Spleen (tissue), 11 donors: ENCODE results near the gene PTPRK. TPM values are rescaled to one million over a fixed set of nuclear protein-coding genes. Genes with fewer than 3 reads are reported as not detected.

Experiments
- DNase-seq: peaks from one replicate; pipeline ENCODE4 v3.0.0-alpha.2; 2020
- H3K27ac ChIP-seq, 8 donors: fragments of 200-600 bp; sonication (generic) in 7 of 8; 1 replicate in 4 of 8; 2 replicates in 4 of 8; pipeline versions ENCODE4 v1.5.0 to v1.8.0; 2016 to 2021; ENCODE audit warnings: inconsistent platforms in 4 of 8, mild to moderate bottlenecking in 4 of 8, moderate library complexity in 1 of 8
- H3K27me3 ChIP-seq, 7 donors: fragments of 200-600 bp; sonication (generic) in 6 of 7; replicated peaks in 1 of 7; 1 replicate in 4 of 7; 2 replicates in 3 of 7; pipeline versions ENCODE4 v1.5.0 to v1.8.0; 2016 to 2021; ENCODE audit warnings: inconsistent platforms in 3 of 7, mild to moderate bottlenecking in 1 of 7
- H3K36me3 ChIP-seq, 6 donors: fragments of 200-600 bp; sonication (generic) in 5 of 6; 1 replicate in 4 of 6; 2 replicates in 2 of 6; pipeline versions ENCODE4 v1.5.0 to v1.8.0; 2016 to 2021; ENCODE audit warnings: inconsistent platforms in 2 of 6
- H3K4me1 ChIP-seq, 6 donors: fragments of 200-600 bp; sonication (generic) in 5 of 6; 1 replicate in 3 of 6; 2 replicates in 3 of 6; pipeline versions ENCODE4 v1.5.0 to v1.8.0; 2016 to 2021; ENCODE audit warnings: inconsistent platforms in 3 of 6
- H3K4me3 ChIP-seq, 8 donors: fragments of 200-600 bp; sonication (generic) in 7 of 8; 1 replicate in 4 of 8; 2 replicates in 4 of 8; pipeline versions ENCODE4 v1.5.0 to v1.8.0; 2016 to 2021; ENCODE audit warnings: inconsistent platforms in 4 of 8, mild to moderate bottlenecking in 4 of 8, moderate library complexity in 2 of 8
- H3K9me3 ChIP-seq, 8 donors: fragments of 200-600 bp; sonication (generic) in 7 of 8; 1 replicate in 4 of 8; 2 replicates in 4 of 8; pipeline versions ENCODE4 v1.5.0 to v1.8.0; 2016 to 2021; ENCODE audit warnings: inconsistent platforms in 4 of 8
- POLR2A ChIP-seq, 3 donors: fragments of 450-650 bp; IDR thresholded peaks; one replicate each; pipeline ENCODE4 v1.5.1; 2017; ENCODE audit warnings: antibody characterized with exemption in 3 of 3, mild to moderate bottlenecking in 1 of 3
- POLR2AphosphoS5 ChIP-seq, 3 donors: sonication (generic); formaldehyde crosslinking; IDR thresholded peaks; one replicate each; pipeline ENCODE4 v1.5.1; 2017; ENCODE audit warnings: antibody characterized with exemption in 3 of 3
- WGBS, 5 donors: extraction: QIAGEN DNeasy Blood & Tissue Kit in 3 of 5; methylation state at CpG; one replicate each; pipeline versions ENCODE4 v1.1.5 to v1.1.7; 2013 to 2018; 5-methylcytosine and 5-hydroxymethylcytosine counted together
- intact Hi-C: fragments of 100-400 bp; cut with DNase I; formaldehyde crosslinking; loops from one replicate; pipeline ENCODE4 v1.15.0; 2023; ENCODE audit warnings: low total_unique reads
- polyA plus RNA-seq, 3 donors: library from polyadenylated mRNA; stranded (reverse); fragments of 200-250 nt; gene quantifications; one replicate each; pipeline ENCODE4 v1.2.1, GENCODE V29; 2013
- total RNA-seq, 7 donors: library from RNA; depleted of rRNA in 3 of 7; stranded (reverse); fragments of >200 nt in 3 of 7; fragmentation: NEBNext Ultra II Directional in 4 of 7; extraction: Animal tissue kit (Norgen Biotek cat#: 25700) in 4 of 7; gene quantifications; one replicate each; pipeline versions ENCODE4 v1.1.0 to v1.2.1, GENCODE V29; 2016 to 2021
- TF ChIP-seq, protein P1 (sequence below), 11 experiments: fragments of 200-600 bp in 7 of 11; fragments of 450-650 bp in 4 of 11; sonication (generic) in 4 of 11; IDR thresholded peaks in 8 of 11; conservative IDR thresholded peaks in 3 of 11; 1 replicate in 7 of 11; 2 replicates in 4 of 11; pipeline versions ENCODE4 v1.4.0 to v1.8.0; 2016 to 2021; ENCODE audit warnings: antibody characterized with exemption in 11 of 11, inconsistent platforms in 4 of 11, mild to moderate bottlenecking in 1 of 11
- donor health status: healthy with polysubstance abuse.
- donor health status: DM: no; HTN: no; CAD: no; lungs with moderate emphysema.
- donor health status: DM: no; HTN: no; CAD: no.
- donor health status: Bipolar disorder and iron deficiency.
- donor health status: healthy.
- donor health status: DM: no; HTN: no; CAD: no.
- donor health status: DM: yes; HTN: yes; CAD: no.

Gene PTPRK
- total and polyA plus RNA-seq, 10 donors = 3.3 to 67.8 (median 34.0) TPM

DNA sequence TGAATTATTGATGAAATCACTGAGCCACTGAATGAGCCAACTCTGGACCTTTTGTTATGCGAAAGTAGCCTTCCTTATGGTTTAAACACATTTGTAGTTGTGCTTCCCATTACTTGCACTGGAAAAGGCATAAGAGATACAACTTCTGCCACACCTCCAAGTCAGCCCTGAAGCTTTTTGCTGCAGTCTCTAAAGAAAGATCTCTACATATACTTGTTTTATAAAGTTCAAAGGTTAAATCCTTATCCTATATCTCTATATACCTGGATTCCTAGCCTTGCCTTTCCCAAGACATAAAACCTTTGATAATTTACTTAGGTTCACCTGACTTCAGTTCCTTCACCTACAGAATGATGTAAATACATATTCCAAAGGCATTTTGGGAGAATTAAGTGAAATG is 132.0 kb downstream of the PTPRK start:
- H3K27ac ChIP-seq = no peak overlapping the region
- H3K4me1 ChIP-seq = no peaks in the 10 kb centered on the region
- no peaks in the 10 kb centered on the region for H3K36me3 ChIP-seq
- no peaks in the 10 kb centered on the region for H3K9me3 ChIP-seq
- no peaks in the 10 kb centered on the region for H3K27me3 ChIP-seq
- intact Hi-C loops = no loop called here
- no peak overlapping the region for H3K4me3 ChIP-seq
- 0% methylated on average over 1 of the region's 1 CpG for WGBS, 5 donors
- no peak for DNase-seq
- TF ChIP-seq, protein P1, sequence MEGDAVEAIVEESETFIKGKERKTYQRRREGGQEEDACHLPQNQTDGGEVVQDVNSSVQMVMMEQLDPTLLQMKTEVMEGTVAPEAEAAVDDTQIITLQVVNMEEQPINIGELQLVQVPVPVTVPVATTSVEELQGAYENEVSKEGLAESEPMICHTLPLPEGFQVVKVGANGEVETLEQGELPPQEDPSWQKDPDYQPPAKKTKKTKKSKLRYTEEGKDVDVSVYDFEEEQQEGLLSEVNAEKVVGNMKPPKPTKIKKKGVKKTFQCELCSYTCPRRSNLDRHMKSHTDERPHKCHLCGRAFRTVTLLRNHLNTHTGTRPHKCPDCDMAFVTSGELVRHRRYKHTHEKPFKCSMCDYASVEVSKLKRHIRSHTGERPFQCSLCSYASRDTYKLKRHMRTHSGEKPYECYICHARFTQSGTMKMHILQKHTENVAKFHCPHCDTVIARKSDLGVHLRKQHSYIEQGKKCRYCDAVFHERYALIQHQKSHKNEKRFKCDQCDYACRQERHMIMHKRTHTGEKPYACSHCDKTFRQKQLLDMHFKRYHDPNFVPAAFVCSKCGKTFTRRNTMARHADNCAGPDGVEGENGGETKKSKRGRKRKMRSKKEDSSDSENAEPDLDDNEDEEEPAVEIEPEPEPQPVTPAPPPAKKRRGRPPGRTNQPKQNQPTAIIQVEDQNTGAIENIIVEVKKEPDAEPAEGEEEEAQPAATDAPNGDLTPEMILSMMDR (IDR thresholded peaks at IDR 0.05 in 8 of 11, conservative IDR thresholded peaks at IDR 0.05 in 3 of 11) = no peak
- TF ChIP-seq POLR2AphosphoS5 (IDR thresholded peaks at IDR 0.05) = no peak

DNA sequence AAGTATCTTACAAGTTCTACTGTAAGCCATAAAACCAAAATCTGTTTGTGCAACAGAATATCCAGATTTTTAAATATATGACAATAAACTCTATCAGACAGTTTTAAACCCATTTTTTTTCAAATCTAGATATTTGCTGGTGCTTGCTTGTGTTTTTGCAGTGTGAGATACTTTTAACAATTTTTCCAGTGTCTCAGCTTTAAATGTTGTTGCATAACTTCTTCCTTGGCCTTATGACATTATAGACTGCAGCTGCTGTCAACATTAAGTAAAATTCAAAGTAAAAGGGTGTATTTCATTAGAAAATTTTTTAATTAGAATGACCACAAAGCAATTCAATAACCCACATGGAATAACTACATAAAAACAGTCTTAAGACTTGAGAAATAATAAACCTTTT is 139.5 kb downstream of the PTPRK start:
- TF ChIP-seq POLR2AphosphoS5 (IDR thresholded peaks at IDR 0.05) (no peak), POLR2A (IDR thresholded peaks at IDR 0.05) (no peak)
- Histone ChIP-seq H3K27me3 (no peaks in the 10 kb centered on the region), H3K4me1 (peaks cover 0 to 14% (median 0%) of the 10 kb centered on the region in 6 donors), H3K4me3 (no peak overlapping the region), H3K36me3 (no peaks in the 10 kb centered on the region), H3K9me3 (peaks cover 0 to 18% (median 15%) of the 10 kb centered on the region in 8 donors), H3K27ac (no peak overlapping the region)
- intact Hi-C loops = no loop called here
- DNase-seq = no peak

DNA sequence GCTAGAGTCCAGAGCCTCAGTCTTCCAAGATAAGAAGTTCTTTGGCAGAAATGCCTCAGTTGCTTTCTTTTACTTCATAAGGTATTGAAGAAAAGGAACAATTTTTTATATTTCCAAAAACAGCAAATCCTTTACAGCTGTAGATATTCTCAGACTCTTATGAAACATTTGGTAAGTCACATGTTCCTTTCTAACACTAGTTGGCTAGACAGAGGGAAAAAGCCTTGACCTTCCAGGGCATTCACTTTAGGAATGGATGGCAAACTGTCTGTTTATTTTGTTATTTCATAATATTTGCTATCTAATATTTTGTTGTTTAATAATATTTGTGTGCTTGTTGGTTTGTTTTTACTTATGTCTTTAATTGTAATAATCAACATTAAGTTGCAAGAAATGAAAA is 140.8 kb downstream of the PTPRK start:
- H3K27me3 ChIP-seq = no peaks in the 10 kb centered on the region
- peaks cover 0 to 14% (median 0%) of the 10 kb centered on the region in 6 donors for H3K4me1 ChIP-seq
- no peak for TF ChIP-seq POLR2A (IDR thresholded peaks at IDR 0.05)
- TF ChIP-seq, protein P1 (IDR thresholded peaks at IDR 0.05 in 8 of 11, conservative IDR thresholded peaks at IDR 0.05 in 3 of 11) = no peak
- no peak for TF ChIP-seq POLR2AphosphoS5 (IDR thresholded peaks at IDR 0.05)
- H3K27ac ChIP-seq = no peak overlapping the region
- intact Hi-C loops = no loop called here
- no peaks in the 10 kb centered on the region for H3K36me3 ChIP-seq
- no peak for DNase-seq
- H3K4me3 ChIP-seq = no peak overlapping the region
- peaks cover 0 to 27% (median 23%) of the 10 kb centered on the region in 8 donors for H3K9me3 ChIP-seq

DNA sequence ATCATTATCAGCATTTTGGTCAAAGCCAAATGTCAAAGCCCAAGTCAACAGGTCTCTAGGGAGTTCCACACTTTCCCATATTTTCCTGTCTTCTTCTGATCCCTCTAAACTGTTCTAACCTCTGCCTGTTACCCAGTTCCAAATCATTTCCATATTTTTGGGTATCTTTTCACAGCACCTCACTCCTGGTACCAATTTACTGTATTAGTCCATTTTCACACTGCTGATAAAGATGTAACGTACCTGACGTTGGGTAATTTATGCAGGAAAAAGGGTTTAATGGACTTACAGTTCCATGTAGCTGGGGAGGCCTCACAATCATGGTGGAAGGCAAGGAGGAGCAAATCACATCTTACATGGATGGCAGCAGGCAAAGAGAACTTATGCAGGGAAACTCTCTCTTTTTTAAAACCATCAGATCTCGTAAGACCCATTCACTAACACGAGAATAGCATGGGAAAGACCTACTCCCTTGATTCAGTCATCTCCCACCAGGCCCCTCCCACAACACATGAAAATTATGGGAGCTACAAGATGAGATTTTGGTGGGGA is 143.4 kb downstream of the PTPRK start:
- intact Hi-C loops = no loop called here

More for the DNA sequence above, 143.4 kb downstream of the PTPRK start:
- Histone ChIP-seq H3K36me3 (no peaks in the 10 kb centered on the region), H3K9me3 (peaks cover 0 to 27% (median 23%) of the 10 kb centered on the region in 8 donors), H3K4me1 (peaks cover 0 to 14% (median 0%) of the 10 kb centered on the region in 6 donors), H3K27ac (no peak overlapping the region), H3K4me3 (no peak overlapping the region), H3K27me3 (no peaks in the 10 kb centered on the region)
- WGBS, 5 donors = 77 to 91% (median 87%) methylated on average over 4 of the region's 4 CpGs
- no peak for TF ChIP-seq POLR2AphosphoS5 (IDR thresholded peaks at IDR 0.05)
- TF ChIP-seq POLR2A (IDR thresholded peaks at IDR 0.05) = no peak
- TF ChIP-seq, protein P1 (IDR thresholded peaks at IDR 0.05 in 8 of 11, conservative IDR thresholded peaks at IDR 0.05 in 3 of 11) = no peak
- DNase-seq = no peak
